D341Med (cell line): ENCODE measurements around the gene NCBP2L.
"Not testable (repeated sequence)": the region's sequence is repeated elsewhere in the genome, so short reads cannot be mapped to it uniquely, and the experiment has no call there.

Experiments used
- DNase-seq: peaks from one replicate; pipeline ENCODE4 v3.0.0; 2012; ENCODE audit warnings: low spot score

The NCBP2L gene

GRCh38 chrX:107810053-107810452 is 32.5 kb downstream of the NCBP2L start:
- DNase-seq: not testable (repeated sequence)

GRCh38 chrX:107818900-107819521 is 41.5 kb downstream of the NCBP2L start:
- no peak for DNase-seq

GRCh38 chrX:107823042-107823441 is 45.5 kb downstream of the NCBP2L start:
- no peak for DNase-seq

- no peak for DNase-seq
Observed at GRCh38 chrX:107823456-107823855, 45.9 kb downstream of the NCBP2L start.

GRCh38 chrX:107825698-107826237 is 48.2 kb downstream of the NCBP2L start, which contains the start of gene MID2:
Gene MID2 (plus strand): TSS chrX:107825866. CDS start chrX:107826427, 561 bp downstream.
- peak; percentile 22 for DNase-seq

GRCh38 chrX:107826238-107827029 is 48.9 kb downstream of the NCBP2L start:
- peak; percentile 68 for DNase-seq

- peak; percentile 2 for DNase-seq
Observed at GRCh38 chrX:107827030-107827831, 49.7 kb downstream of the NCBP2L start.

GRCh38 chrX:107827852-107828251 is 50.3 kb downstream of the NCBP2L start:
- DNase-seq: no peak

GRCh38 chrX:107829878-107830277 is 52.3 kb downstream of the NCBP2L start:
- DNase-seq: no peak

GRCh38 chrX:107831071-107831730 is 53.7 kb downstream of the NCBP2L start:
- no peak for DNase-seq

- DNase-seq: no peak
Observed at GRCh38 chrX:107834275-107835201, 57.0 kb downstream of the NCBP2L start.

GRCh38 chrX:107836958-107837357 is 59.4 kb downstream of the NCBP2L start:
- no peak for DNase-seq

GRCh38 chrX:107840971-107841370 is 63.4 kb downstream of the NCBP2L start:
- DNase-seq: no peak

- no peak for DNase-seq
Observed at GRCh38 chrX:107842715-107843400, 65.3 kb downstream of the NCBP2L start.
